ENCODE data around the gene ACAA1.
"Not testable (repeated sequence)": the region's sequence is repeated elsewhere in the genome, so short reads cannot be mapped to it uniquely, and the experiment has no call there.

ACAA1 gene

DNA sequence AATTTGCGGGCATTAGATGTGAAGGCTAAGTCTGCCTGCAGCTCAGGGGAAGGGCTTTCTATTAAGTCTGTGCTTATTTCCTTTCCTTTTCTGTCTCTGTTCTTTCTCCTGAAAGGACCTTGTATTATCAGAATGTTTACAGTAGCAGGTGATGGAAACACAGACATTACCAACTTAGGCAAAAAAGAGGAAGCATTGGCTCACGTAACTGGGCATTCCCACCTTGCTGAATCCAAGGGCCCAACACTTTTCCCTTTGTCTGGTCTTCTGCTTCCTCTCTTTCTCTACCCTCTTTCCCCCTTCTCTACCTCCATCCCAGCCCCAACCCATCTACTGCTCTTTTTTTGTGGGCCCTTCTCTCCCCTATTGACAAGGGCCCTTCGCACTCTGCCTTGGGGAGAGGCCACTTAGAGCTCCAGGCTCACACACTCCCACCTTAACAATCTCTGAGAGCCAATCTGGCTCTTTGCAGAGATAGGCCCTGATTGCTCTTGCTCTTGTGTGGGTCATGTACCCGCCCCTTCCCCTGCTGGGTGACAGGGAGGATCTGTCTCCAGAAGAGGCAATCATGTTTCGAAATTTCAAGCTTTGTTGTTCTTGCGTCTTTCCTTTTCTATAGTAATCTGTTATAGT lies 35.0 kb downstream of the ACAA1 start:
- DNase-seq (ENCODE audit: low read depth) = no peak

DNA sequence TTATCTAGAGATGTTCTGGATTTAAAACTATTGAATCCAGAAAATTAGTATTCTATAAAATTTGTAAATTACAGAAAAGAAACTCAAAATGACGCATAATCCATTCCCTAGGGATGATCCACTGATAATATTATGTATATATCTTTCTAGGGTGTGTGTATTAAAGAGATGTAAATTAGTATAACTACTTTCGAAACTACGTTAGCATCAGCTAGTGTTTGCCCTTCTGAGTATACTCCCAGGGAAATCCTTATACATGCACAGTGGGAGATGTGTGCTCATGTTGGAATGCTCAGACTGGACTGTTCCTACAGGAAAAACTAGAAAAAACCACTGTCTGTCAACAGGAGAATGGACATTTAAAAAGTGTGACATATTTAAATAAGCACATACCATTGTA lies 36.4 kb downstream of the ACAA1 start:
- DNase-seq (ENCODE audit: low read depth) = no peak

DNA sequence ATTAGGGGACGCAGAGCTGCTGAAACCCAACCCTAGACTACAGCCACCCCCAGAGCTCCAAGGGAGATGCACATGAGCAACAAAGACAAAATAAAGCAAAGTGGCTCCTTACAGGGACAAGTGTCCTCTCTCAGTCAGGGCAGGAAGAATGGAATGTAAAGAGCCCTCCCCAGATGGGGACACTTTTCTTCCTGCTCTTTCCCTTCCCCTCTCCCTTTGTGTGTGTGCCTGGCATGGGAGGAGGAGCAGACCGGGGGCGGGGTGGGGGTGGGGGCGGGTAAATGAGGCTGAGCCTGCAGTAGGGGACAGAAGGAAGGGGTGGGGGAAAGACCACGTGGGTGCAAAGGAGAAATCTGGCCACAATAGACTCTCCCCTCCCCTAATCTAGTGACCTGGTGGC lies 37.4 kb downstream of the ACAA1 start:
- no peak for DNase-seq (ENCODE audit: low read depth)

DNA sequence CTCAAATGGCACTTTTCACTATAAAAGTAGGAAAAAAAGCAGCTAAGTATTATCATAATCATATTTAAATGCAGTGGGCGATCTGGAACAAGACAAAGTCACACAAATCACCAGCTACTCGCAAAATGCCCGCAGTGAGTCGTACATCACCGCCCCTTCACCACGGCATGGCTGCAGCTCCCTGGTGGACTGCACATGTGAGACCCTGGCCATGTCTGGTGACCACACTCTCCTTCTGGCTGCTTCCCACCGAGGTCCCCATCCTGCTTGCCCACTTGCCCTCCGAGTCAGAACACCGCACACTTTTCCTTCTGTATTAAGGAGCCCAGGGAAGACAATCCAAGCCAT lies 38.6 kb downstream of the ACAA1 start:
- no peak for DNase-seq (ENCODE audit: low read depth)

DNA sequence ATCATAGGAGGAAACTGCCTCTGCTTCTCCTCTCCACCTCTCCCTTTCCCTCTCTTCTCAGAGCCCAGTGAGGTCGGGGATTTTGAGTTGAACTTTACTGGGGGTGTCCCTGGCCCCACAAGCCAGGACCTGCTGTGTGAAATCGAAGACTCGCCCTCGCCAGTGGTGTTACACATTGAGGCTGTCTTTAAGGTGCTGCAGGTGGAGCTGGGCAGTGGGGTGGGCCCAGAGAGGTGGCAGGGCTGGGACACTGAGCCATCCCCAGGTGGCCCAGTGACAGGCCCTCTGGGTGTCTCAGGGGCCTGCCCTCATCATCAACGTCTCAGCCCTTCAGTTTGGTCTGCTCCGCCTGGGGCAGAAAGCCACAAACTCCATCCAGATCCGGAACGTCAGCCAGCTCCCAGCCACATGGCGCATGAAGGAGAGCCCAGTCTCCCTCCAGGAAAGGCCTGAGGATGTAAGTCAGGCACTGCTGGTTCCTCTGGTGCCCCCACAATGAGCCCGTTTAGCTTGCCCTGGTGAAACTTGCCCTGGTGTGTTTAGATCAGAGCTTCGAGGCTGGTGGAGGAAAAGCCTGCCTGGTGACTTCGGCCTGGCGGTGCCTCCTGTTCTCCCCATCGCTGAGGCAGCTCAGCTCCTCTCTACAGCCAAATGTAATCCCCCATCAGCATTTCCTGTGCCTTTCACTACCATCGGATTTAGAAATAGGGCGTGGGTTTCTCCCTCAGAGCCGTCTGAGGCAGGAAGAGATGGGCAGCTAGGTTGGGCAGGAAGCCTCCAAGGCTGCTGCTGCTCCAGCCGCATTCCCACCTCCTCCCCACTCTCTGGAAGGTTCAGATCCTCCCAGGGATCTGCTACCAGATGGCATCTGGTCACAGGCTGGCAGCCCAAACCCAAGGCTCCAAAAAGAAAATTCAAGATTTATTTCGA lies 39.2 kb downstream of the ACAA1 start:
- DNase-seq (ENCODE audit: low read depth) = no peak

DNA sequence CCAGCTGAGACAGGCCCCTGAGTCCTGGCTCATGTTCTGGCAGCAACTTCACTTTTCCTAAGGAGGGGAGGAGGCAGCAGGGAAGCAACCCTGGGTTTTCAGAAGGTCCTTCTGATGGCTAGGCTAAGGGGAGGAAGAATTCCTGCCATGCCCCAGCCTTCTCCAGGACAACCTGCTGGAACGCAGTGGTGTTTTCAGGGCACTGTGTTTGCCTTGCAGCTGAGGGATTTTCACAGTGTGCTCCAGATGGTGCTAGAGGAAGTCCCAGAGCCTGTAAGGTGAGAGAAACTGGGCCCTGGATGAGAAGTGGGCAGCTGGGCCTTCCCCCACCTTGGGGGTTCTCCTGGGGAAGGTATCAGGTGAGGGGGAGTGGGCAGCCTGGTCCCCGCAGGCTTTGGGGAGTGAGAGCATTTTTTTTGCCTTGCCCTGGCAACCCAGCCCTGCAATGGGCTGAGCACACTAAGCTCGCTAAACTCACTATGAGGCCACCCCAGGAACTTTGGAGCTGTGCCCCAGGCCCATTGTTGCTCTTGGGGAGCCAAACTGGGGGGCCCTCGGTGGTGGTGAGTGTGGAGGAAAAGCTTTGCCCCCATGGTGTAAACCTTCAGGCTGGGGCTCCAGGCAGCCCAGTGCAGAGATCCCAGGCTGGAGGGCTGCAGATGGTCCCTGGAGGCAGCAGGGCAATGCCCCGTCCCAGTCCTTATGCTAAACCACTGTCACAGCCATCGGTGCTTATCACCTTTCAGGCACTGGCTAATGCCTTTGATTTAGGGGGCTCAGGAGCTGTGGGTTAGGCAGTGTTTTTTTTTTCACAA lies 41.1 kb downstream of the ACAA1 start:
- DNase-seq (ENCODE audit: low read depth) = no peak

DNA sequence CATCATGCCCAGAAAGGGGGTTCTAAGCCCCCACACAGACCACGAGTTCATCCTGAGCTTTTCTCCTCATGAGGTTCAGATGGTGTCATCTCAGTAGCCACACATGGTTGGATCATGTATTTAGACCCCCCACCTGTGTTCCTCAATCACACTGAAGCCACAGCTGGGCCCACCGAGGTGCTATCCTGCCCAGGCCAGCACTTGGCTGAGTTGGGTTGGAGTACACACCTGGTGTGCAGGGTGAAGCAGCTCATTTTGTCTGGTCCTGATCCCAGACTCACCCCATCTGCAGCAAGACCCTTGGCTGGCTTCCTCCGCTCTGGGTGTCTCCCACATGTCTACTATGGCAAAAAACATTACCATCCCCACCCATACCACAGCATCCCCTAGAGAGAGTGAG lies 41.9 kb downstream of the ACAA1 start:
- no peak for DNase-seq (ENCODE audit: low read depth)

DNA sequence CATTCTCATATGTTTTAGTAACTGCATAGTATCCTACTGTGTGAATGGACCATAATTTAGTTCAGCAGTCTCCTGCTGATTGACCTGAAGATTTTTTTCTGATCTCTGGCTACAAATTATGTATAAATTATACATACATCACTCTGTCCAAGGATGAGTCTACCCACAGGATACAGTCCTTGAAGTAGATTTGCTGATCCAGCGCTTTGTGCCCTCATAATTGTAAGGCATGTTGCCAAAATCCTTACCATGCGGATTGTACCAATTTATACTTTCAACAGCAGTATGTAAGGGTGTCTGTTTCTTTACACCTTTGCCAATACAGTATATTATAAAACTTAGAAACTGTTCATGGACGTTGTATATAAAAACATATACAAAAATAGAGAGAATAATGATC lies 46.5 kb downstream of the ACAA1 start:
- DNase-seq (ENCODE audit: low read depth) = no peak

DNA sequence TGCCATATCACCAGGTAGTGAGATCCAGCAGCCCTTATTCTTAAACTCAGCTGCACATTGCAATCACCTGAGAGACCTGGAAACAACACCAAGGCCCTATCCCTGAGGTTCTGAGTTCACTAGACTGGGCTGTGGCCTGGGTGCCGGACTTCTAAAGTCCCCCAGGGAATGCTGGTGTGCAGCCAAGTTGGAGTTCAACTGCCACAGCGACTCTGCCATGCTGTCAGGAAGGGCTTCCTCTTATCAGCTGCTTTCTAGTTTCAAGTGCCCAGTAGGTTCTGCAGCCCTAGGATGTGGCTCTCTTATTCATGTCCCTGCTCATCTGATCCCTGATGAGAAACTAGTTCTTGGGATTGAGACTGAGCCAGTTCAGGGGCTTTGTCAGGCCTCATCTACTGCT lies 47.8 kb downstream of the ACAA1 start:
- DNase-seq (ENCODE audit: low read depth) = no peak

DNA sequence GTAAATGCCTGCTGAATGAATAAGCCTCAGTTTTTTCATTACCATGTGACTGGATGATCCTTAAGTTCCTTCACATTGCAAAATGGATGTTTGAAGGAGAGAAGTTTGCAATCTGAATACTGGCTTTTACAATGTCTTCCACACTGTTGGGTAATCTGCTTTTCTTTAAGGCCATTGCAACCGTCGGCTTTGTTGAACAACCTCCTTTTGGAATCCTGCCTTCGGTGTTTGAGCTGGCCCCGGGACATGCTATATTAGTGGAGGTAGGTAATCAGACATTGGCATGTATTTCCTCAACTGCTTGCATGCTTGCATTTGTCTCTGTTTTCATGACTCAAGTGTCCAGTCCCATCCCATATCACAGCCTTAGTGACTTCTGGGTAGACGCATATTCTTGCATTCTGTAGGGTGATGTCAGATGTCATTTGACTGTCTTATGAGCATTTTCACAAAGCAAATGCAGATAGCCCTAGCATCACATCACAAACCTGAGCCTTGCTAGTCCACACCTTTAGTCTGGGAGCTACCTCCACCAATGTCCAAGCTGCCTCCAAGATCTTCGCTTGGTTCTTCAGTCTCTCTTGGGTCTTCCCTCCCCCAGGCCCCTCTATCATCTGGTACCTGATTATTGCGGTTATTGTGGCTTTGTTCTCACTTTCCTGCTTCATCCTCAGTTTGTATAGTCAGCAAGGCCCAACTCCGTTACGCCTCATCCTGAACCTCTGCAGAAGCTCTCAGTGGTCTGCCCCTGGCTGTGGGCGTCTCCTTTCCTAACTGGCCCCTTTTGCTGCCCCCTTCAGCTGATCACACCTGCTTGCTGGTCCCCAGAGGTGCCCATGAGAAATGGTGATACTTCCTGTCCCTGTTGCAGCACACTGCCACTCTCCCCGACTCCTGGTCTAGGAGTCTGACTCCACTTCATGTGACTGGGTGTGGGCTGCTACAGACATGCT lies 48.5 kb downstream of the ACAA1 start:
- no peak for DNase-seq (ENCODE audit: low read depth)

DNA sequence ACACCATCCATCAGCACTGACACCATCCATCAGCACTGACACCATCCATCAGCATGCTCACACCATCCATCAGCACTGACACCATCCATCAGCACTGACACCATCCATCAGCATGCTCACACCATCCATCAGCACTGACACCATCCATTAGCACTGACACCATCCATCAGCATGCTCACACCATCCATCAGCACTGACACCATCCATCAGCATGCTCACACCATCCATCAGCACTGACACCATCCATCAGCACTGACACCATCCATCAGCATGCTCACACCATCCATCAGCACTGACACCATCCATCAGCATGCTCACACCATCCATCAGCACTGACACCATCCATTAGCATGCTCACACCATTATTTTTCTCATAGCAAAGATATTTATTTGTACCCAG lies 49.6 kb downstream of the ACAA1 start:
- DNase-seq (ENCODE audit: low read depth) = not testable (repeated sequence)

DNA sequence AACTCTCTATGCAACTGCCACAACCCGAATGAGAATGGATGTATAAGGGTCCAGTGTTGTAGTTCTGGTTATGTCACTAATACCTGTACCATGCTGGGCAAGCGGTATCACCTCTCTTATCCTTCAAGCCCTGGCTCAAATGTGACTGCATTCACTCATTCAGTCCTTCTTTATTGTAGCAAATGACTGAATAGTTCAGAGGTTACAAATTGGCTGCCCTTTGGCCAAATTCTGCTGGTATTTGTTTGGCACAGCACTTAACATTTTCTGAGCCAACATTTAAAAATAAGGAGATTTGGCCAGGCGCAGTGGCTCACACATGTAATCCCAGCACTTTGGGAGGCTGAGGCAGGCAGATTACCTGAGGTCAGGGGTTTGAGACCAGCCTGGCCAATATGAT lies 50.4 kb downstream of the ACAA1 start:
- no peak for DNase-seq (ENCODE audit: low read depth)

DNA sequence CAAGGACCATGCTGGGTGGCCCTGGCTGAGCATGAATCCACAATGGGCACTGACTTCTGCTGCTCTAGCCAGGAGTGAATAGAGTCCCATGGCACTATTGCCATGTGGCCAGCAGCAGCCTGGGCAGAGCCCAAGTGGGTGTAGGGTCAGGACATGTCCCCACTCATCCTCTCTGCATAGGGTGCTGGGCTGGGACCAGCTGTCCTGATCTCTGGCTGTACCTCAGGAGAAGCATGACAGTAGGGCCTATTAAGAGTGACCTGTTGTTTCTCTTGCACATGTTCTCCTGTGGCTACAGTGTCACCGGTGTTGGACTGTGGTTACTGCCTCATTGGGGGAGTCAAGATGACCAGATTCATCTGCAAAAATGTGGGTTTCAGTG lies 51.0 kb downstream of the ACAA1 start:
- no peak for DNase-seq (ENCODE audit: low read depth)

DNA sequence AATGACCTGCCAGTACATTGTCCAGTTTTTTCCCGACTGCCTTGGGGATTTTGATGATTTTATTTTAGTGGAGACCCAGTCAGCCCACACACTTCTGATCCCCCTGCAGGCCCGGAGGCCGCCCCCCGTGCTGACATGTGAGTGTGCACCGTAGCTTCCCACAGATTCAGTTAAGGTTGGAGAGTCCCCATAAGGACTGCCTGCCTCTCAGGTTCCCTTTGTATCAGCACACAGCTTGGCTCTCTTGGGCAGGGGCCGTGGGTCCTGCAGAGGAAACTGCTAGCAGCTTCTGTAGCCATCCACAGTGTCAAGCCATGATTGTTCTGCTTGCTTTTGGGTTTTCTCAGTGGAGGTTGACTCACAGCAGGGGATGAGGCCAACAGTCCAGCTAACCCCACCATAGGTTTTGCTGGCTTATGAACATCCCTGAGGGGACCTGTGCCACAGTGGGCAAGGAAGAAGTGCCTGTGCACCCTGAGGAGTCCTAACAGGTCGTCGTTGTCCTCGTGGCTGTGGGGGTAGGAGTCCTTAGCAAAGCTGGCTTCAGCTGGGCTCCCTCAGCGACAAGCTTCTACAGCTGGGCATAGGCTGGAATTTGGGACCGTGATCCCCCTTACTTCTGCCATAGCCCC lies 51.5 kb downstream of the ACAA1 start:
- DNase-seq (ENCODE audit: low read depth) = no peak

DNA sequence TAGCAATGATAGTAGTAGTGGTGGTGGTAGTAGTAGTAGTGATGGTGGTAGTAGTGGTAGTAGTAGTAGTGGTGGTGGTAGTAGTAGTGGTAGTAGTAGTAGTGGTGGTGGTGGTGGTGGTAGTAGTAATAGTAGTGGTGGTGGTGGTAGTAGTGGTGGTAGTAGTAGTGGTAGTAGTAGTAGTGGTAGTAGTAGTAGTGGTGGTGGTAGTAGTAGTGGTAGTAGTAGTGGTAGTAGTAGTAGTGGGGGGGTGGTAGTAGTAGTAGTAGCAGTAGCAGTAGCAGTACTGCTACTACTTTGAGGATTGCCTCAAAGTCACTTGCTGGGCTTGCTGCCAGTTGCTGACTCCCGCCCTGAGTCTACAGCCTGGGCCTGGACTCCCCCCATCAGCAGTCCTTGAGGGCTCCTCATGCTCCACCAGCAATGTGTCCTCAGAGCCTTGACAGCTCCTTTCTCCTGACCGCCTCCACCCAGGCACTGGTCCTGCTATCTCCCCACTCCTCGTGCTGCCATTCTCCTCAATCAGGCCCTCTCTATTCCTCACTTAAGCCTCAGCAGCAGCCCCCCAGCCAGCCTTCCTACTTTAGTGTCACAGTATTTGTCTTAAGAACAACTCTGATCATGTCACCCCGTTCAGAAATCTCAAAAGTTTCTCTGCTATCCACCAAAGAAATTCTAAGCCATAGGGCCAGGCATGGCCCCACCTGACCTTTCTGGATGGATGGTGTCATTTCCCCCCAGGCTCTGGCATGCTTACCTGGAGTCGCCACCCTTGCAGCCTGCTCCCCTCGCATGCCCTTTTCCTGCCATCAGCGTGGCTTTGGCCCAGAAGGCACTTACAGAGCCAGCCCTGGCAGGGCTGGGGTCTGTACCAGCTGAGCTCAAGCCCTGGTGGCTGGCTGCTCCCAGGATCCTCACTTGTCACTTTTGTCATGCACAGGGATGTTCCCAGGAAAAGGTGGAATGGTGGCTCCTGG lies 52.3 kb downstream of the ACAA1 start:
- no peak for DNase-seq (ENCODE audit: low read depth)

DNA sequence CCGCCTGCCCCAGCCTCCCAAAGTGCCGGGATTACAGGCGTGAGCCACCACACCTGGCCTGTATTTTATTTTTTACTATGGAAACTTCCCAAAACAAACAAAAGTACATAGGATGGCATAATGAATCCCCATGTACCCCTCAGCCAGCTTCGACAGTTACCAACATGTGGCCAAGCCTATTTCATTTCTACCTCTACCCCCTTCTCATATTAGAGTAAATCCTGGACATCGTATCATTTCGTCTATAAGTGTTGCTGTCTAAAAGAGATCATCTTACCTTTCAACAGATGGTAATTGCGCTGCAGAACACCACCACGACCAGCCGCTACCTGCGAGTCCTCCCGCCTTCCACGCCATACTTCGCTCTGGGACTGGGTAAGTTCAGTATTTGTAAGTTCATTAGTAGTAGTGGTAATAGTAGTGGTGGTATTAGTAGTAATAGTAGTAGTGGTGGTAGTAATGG lies 53.0 kb downstream of the ACAA1 start:
- DNase-seq (ENCODE audit: low read depth) = no peak

DNA sequence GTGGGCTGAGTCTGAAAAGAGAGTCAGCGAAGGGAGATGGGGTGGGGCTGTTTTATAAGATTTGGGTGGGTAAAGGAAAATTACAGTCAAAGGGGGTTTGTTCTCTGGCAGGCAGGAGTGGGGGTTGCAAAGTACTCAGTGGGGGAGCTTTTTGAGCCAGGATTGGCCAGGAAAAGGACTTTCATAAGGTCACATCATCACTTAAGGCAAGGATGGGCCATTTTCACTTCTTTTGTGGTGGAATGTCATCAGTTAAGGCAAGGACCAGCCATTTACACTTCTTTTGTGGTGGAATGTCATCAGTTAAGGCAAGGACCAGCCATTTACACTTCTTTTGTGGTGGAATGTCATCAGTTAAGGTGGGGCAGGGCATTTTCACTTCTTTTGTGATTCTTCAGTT lies 53.7 kb downstream of the ACAA1 start:
- DNase-seq (ENCODE audit: low read depth) = not testable (repeated sequence)

DNA sequence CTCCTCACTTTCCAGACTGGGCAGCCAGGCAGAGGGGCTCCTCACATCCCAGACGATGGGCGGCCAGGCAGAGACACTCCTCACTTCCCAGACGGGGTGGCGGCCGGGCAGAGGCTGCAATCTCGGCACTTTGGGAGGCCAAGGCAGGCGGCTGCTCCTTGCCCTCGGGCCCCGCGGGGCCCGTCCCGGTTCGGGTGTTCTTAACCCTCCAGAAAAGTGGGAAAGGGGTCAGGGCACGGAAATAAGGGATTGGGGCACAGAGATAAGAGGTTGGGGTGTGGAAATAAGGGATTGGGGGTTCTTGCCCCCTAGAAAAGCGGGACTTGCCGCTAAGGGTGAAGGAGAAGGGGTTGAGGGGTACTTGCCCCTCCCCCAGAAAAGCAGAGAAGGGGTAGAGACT lies 54.6 kb downstream of the ACAA1 start:
- not testable (repeated sequence) for DNase-seq (ENCODE audit: low read depth)

DNA sequence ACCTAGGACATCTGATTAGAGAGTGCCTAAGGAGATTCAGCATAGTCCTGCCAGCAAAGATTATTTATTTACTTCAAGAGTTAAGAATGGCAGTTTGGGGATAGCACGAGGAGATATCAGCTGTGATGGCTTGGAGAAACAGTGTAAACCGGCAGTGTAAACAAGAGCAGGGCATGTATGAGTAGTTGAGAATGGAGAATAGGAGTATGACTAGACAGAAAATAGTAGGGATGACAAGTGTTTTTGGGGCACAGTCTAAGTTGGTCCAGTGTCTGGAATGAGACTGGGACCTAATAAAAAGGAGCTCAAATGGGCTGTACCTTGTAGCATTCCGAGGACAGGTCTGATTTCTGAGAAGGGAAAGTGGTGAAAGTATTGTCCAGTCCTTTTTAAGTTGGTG lies 59.9 kb downstream of the ACAA1 start:
- not testable (repeated sequence) for DNase-seq (ENCODE audit: low read depth)
